ENCODE data around the gene FOXN3. TPM values are rescaled to one million over a fixed set of nuclear protein-coding genes. Genes with fewer than 3 reads are reported as not detected.

The FOXN3 gene
- total RNA-seq, 1 experiment from 2014 or later, result 125 TPM

DNA sequence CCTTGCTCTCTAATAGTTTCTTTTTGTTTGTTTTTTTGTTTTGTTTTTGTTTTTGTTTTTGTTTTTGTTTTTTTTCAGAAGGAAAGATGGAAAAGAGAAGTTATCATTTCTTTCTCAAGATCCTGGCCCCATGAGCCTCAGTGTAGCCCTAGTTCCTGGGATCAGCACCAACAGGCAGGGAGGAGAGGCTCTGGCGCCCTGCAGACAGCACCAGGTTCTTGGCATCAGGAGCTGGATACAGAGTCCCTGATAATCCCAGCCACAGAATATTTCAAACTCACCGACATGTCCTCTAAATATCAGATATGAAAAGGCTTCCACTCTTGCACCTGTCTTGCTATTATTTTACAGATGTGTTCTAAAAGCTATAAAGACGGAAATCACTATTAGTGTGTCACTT is 52.7 kb downstream of the FOXN3 start:
- peaks cover 6 to 11% of the 10 kb centered on the region in 2 experiments; a peak in 4 of 5 replicates for H3K9me3 Mint-ChIP-seq
- peaks cover 42% of the 10 kb centered on the region; the same call in 1 of the 2 replicates for H3K79me2 ChIP-seq (ENCODE audit: insufficient read depth, low read length)

More for the DNA sequence above, 52.7 kb downstream of the FOXN3 start:
- H4K20me1 ChIP-seq (ENCODE audit: control insufficient read depth, insufficient read depth, insufficient read length), result no peaks in the 10 kb centered on the region
- H3K4ac ChIP-seq (ENCODE audit: low read depth, low read length), result no peak overlapping the region
- no peak overlapping the region for H2BK15ac ChIP-seq (ENCODE audit: low read depth, low read length)
- TF ChIP-seq, protein P1, sequence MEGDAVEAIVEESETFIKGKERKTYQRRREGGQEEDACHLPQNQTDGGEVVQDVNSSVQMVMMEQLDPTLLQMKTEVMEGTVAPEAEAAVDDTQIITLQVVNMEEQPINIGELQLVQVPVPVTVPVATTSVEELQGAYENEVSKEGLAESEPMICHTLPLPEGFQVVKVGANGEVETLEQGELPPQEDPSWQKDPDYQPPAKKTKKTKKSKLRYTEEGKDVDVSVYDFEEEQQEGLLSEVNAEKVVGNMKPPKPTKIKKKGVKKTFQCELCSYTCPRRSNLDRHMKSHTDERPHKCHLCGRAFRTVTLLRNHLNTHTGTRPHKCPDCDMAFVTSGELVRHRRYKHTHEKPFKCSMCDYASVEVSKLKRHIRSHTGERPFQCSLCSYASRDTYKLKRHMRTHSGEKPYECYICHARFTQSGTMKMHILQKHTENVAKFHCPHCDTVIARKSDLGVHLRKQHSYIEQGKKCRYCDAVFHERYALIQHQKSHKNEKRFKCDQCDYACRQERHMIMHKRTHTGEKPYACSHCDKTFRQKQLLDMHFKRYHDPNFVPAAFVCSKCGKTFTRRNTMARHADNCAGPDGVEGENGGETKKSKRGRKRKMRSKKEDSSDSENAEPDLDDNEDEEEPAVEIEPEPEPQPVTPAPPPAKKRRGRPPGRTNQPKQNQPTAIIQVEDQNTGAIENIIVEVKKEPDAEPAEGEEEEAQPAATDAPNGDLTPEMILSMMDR (conservative IDR thresholded peaks at IDR 0.05), result no peak
- peak overlapping the region; percentile 15 to 59 (median 34); a peak in 2 of 7 replicates for H3K27ac Mint-ChIP-seq
- H3K27ac ChIP-seq (ENCODE audit: insufficient read length, low read depth, low read length), result no peak overlapping the region
- H3K4me1 ChIP-seq (ENCODE audit: insufficient read depth, low read length), result peaks cover 10% of the 10 kb centered on the region; the same call in 1 of the 2 replicates
- no peak overlapping the region for H3K56ac ChIP-seq (ENCODE audit: insufficient read length, low read depth, low read length)
- H2BK12ac ChIP-seq (ENCODE audit: insufficient read length, low read depth, low read length), result no peak overlapping the region
- peaks cover 26 to 34% (median 33%) of the 10 kb centered on the region in 3 experiments for H3K36me3 Mint-ChIP-seq (ENCODE audit: insufficient read depth in 1 of 3, low read depth in 3 of 3)
- no peak overlapping the region for H2BK120ac ChIP-seq (ENCODE audit: low read depth, low read length, poor library complexity, severe bottlenecking)
- H2AK5ac ChIP-seq (ENCODE audit: insufficient read length, low read length), result no peak overlapping the region
- no peak overlapping the region for H4K8ac ChIP-seq (replicated peaks; ENCODE audit: insufficient read length, low read depth, low read length)
- H4K5ac ChIP-seq (ENCODE audit: insufficient read length, low read depth, low read length), result no peak overlapping the region
- H3K9me3 ChIP-seq (ENCODE audit: control insufficient read depth, low read depth, low read length), result no peaks in the 10 kb centered on the region
- H3K14ac ChIP-seq (ENCODE audit: insufficient read depth, low read length), result no peak overlapping the region
- DNase-seq, result no peak
- no peak overlapping the region for H3K4me3 Mint-ChIP-seq
- H3K23me2 ChIP-seq (ENCODE audit: insufficient read length, low read depth, low read length, poor library complexity, severe bottlenecking), result no peaks in the 10 kb centered on the region
- H3K23ac ChIP-seq (ENCODE audit: insufficient read length, low read depth, low read length), result no peak overlapping the region
- H3T11ph ChIP-seq (ENCODE audit: low read length), result no peak overlapping the region
- H3K27me3 Mint-ChIP-seq (ENCODE audit: low read depth), result no peaks in the 10 kb centered on the region
- no CpG with 5 or more reads among the region's 3 CpGs for WGBS (ENCODE audit: extremely low coverage, insufficient read length, low lambda C conversion rate)
- no peak overlapping the region for H3K9ac ChIP-seq (ENCODE audit: extremely low read depth, insufficient read length, low read length)
- peaks cover 7% of the 10 kb centered on the region for H3K79me1 ChIP-seq (ENCODE audit: insufficient read depth, low read depth, low read length, poor library complexity, severe bottlenecking)
- H2AFZ ChIP-seq (ENCODE audit: low read length), result no peak overlapping the region
- no peak overlapping the region for H2BK20ac ChIP-seq (ENCODE audit: low read depth, low read length, poor library complexity, severe bottlenecking)
- no peaks in the 10 kb centered on the region for H3K27me3 ChIP-seq (ENCODE audit: insufficient read depth, low read length)
- H2BK5ac ChIP-seq (ENCODE audit: insufficient read length, low read length), result no peak overlapping the region
- H3K18ac ChIP-seq (ENCODE audit: insufficient read length, low read depth, low read length), result no peak overlapping the region
- H3K4me2 ChIP-seq (ENCODE audit: insufficient read depth, insufficient read length, low read length), result no peak overlapping the region
- H4K91ac ChIP-seq (ENCODE audit: insufficient read length, low read depth, low read length), result no peak overlapping the region
- H3K4me1 Mint-ChIP-seq, result peaks cover 36 to 41% of the 10 kb centered on the region in 2 experiments
